ENCODE results near the gene TACR1. TPM values are rescaled to one million over a fixed set of nuclear protein-coding genes. Genes with fewer than 3 reads are reported as not detected.

Gene TACR1
- total and polyA plus RNA-seq, 2 of the 4 experiments (the other 2 are of a cell fraction): under 0.01 to 0.09 TPM

- DNase-seq: no peak
- Histone ChIP-seq H2BK120ac (ENCODE audit: low read depth, low read length) (no peak overlapping the region), H3K14ac (replicated peaks; ENCODE audit: low read depth, low read length) (no peak overlapping the region), H3K79me1 (ENCODE audit: low read depth in 1 of 2, low read length in 2 of 2) (no peaks in the 10 kb centered on the region), H3K4ac (ENCODE audit: low read depth, low read length) (no peak overlapping the region), H4K8ac (ENCODE audit: low read depth in 2 of 2, low read length in 2 of 2) (no peak overlapping the region), H4K20me1 (ENCODE audit: insufficient read depth, low read length) (no peaks in the 10 kb centered on the region), H3K27me3 (ENCODE audit: control insufficient read depth, insufficient read depth, low read length) (no peaks in the 10 kb centered on the region; the same call in 1 of the 2 replicates), H3K4me3 (ENCODE audit: insufficient read depth, low read depth, low read length) (no peak overlapping the region), H2BK5ac (ENCODE audit: low read depth, low read length, poor library complexity, severe bottlenecking) (no peak overlapping the region), H3K4me1 (ENCODE audit: control insufficient read depth, insufficient read depth, low read length) (no peaks in the 10 kb centered on the region), H3K9me3 (ENCODE audit: control insufficient read depth, insufficient read depth, low read length) (no peaks in the 10 kb centered on the region), H2BK20ac (ENCODE audit: low read depth, low read length) (no peak overlapping the region), H3K27ac (ENCODE audit: insufficient read depth, low read length) (no peak overlapping the region), H4K91ac (ENCODE audit: insufficient read depth, low read depth, low read length) (no peak overlapping the region), H2AFZ (replicated peaks; ENCODE audit: low read length, poor library complexity) (no peak overlapping the region), H3K9ac (ENCODE audit: low read depth, low read length) (no peak overlapping the region), H3K4me2 (ENCODE audit: low read depth, low read length) (no peak overlapping the region), H2AK9ac (replicated peaks; ENCODE audit: low read depth, low read length, poor library complexity) (no peak overlapping the region), H3K23ac (ENCODE audit: low read depth, low read length) (no peak overlapping the region), H2BK15ac (ENCODE audit: low read depth, low read length) (no peak overlapping the region), H3K56ac (ENCODE audit: extremely low read depth, insufficient read depth, low read length) (no peak overlapping the region), H3K36me3 (ENCODE audit: control insufficient read depth, insufficient read depth, low read length) (no peaks in the 10 kb centered on the region), H3K9me1 (ENCODE audit: insufficient read depth, low read length) (no peaks in the 10 kb centered on the region), H4K5ac (ENCODE audit: low read depth, low read length) (no peak overlapping the region), H2AK5ac (ENCODE audit: low read depth, low read length) (no peak overlapping the region), H3K18ac (ENCODE audit: low read depth, low read length) (no peak overlapping the region)
- no peak for ATAC-seq (ENCODE audit: low read depth)
- dilution Hi-C loops (cut with HindIII; ENCODE audit: low sequenced_read_pairs, unreplicated experiment) (no loop called here), intact Hi-C loops (cut with micrococcal nuclease) (loop anchor here (5.0 kb wide), 1 partner anchor 247 kb away; no protein-coding TSS in a partner anchor), in situ Hi-C loops (cut with MboI; ENCODE audit: low sequenced_read_pairs) (no loop called here)
- CTCF ChIA-PET: no interaction called here
- POLR2A ChIA-PET (ENCODE audit: unreplicated experiment): no interaction called here
- no peak for TF ChIP-seq CEBPB (IDR thresholded peaks at IDR 0.05; ENCODE audit: low read depth, low read length)
- no peak for TF ChIP-seq ELK1 (IDR thresholded peaks at IDR 0.05; ENCODE audit: borderline replicate concordance, low read depth, low read length)
- no peak for TF ChIP-seq POLR2A (IDR thresholded peaks at IDR 0.05; ENCODE audit: low read depth, low read length)
- TF ChIP-seq BHLHE40 (IDR thresholded peaks at IDR 0.05; ENCODE audit: low read depth, low read length): no peak
- no peak for TF ChIP-seq RFX5 (IDR thresholded peaks at IDR 0.05; ENCODE audit: low read depth, low read length)
- TF ChIP-seq RCOR1 (IDR thresholded peaks at IDR 0.05; ENCODE audit: insufficient replicate concordance, low read length): no peak
- no peak for TF ChIP-seq CTCF (conservative IDR thresholded peaks at IDR 0.05; ENCODE audit: low read depth, low read length)
- TF ChIP-seq FOS (IDR thresholded peaks at IDR 0.05; ENCODE audit: low read depth, low read length): no peak
- no peak for TF ChIP-seq MAZ (IDR thresholded peaks at IDR 0.05; ENCODE audit: borderline replicate concordance, low read depth, low read length)
- no peak for TF ChIP-seq MAFK (IDR thresholded peaks at IDR 0.05; ENCODE audit: low read depth, low read length)
- no peak for TF ChIP-seq SMC3 (IDR thresholded peaks at IDR 0.05; ENCODE audit: low read depth, low read length)
- TF ChIP-seq MXI1 (IDR thresholded peaks at IDR 0.05; ENCODE audit: borderline replicate concordance, low read depth, low read length): no peak
- TF ChIP-seq CHD1 (IDR thresholded peaks at IDR 0.05; ENCODE audit: low read depth, low read length): no peak
- BruUV-seq (replicated peaks): no TSS peak
- 50% methylated on average over 1 of the region's 3 CpGs; no CpG with 5 or more reads in 1 of the 2 experiments for WGBS, 2 experiments (ENCODE audit: extremely low coverage in 2 of 2, insufficient read length in 1 of 2)
Observed at GRCh38 chr2:75155115-75155514, 44.2 kb downstream of the TACR1 start.
